Mammary epithelial cell (primary cell): ENCODE data around the gene ZBTB47.

ENCODE experiments used
- EZH2 ChIP-seq: IDR thresholded peaks from 2 replicates; pipeline ENCODE4 v1.6.1; 2012; ENCODE audit warnings: low read length, inconsistent platforms, borderline replicate concordance
- TF ChIP-seq, protein P1 (sequence below), 2 donors: IDR thresholded peaks in 1 of 2; conservative IDR thresholded peaks in 1 of 2; 2 replicates each; pipeline ENCODE4 v1.5.1; 2011 to 2012; ENCODE audit warnings: inconsistent platforms in 2 of 2, low read length in 2 of 2, mild to moderate bottlenecking in 2 of 2, control low read depth in 1 of 2, low read depth in 1 of 2; ENCODE audit not compliant: insufficient read depth in 1 of 2; ENCODE audit errors: extremely low read depth in 1 of 2

DNA sequence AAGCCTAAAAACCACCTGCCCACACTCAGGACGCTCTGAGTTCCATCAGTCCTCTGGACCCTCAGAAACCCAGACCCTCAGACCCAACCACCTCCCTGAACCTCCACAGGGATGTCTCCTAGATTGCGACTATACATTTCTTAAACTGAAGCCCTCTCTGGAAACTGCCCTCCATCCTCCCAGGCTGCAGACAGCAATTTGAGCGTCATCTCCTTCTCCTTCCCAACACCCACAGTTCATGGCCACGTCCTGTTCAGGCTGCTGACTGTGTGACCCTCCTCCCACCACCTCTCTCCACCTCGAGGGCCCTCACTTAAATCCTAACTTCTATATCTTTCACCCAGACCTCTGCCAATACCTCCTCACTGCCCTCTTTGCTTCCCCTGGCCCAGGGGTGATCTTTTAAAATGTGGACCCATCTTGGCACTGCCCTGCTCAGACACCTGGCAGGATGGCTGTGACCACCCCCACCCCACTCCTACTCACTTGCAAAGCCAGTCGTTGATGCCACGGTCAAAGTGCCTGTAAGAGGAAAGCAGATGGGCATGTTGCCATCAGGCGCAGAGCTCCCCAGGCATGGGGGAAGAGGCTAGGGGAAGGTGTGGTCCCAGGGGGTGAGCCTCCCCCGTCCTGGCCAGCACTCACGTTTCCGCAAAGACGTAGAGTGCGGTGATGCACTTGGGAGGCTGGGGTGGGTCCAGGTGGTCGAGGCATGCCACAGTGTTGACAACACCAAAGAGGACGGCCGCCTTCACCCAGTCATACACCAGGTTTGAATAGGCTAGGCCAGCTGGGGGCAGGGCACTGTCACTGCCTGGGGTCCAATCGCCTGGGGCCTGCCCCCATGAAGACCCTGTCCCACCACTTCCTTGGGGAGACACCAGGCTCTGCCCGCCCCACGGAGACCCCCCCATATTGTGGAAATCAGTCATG, 43.1 kb downstream of the ZBTB47 start:
- TF ChIP-seq, protein P1, sequence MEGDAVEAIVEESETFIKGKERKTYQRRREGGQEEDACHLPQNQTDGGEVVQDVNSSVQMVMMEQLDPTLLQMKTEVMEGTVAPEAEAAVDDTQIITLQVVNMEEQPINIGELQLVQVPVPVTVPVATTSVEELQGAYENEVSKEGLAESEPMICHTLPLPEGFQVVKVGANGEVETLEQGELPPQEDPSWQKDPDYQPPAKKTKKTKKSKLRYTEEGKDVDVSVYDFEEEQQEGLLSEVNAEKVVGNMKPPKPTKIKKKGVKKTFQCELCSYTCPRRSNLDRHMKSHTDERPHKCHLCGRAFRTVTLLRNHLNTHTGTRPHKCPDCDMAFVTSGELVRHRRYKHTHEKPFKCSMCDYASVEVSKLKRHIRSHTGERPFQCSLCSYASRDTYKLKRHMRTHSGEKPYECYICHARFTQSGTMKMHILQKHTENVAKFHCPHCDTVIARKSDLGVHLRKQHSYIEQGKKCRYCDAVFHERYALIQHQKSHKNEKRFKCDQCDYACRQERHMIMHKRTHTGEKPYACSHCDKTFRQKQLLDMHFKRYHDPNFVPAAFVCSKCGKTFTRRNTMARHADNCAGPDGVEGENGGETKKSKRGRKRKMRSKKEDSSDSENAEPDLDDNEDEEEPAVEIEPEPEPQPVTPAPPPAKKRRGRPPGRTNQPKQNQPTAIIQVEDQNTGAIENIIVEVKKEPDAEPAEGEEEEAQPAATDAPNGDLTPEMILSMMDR (conservative IDR thresholded peaks at IDR 0.05 in 1 of 2, IDR thresholded peaks at IDR 0.05 in 1 of 2; ENCODE audit: extremely low read depth in 1 of 2, insufficient read depth in 1 of 2, low read depth in 1 of 2, low read length in 2 of 2) = no peak
- TF ChIP-seq EZH2 = no peak
